H1 (cell line): Measurements from ENCODE around the gene CEP152. TPM values are rescaled to one million over a fixed set of nuclear protein-coding genes. Genes with fewer than 3 reads are reported as not detected.

Experiments used
- CTCF ChIA-PET: fragments of 300-600 bp; sonication (Branson Sonifier 250); formaldehyde crosslinking; loops from one replicate; lab custom pipeline; 2021; ENCODE audit not compliant: partially characterized antibody; lab: Charles Lee
- POLR2A ChIA-PET: fragments of 300-600 bp; sonication (Branson Sonifier 250); formaldehyde crosslinking; loops from one replicate; lab custom pipeline; 2021; ENCODE audit warnings: inconsistent platforms; ENCODE audit not compliant: partially characterized antibody; lab: Charles Lee
- DNase-seq, 2 experiments: peaks; one replicate each; pipeline versions ENCODE4 v3.0.0 to v3.0.0-alpha.2; 2010 to 2022; ENCODE audit warnings: low spot score in 2 of 2, low read depth in 1 of 2, mixed read lengths in 1 of 2
- FAIRE-seq: peaks from 2 replicates; lab custom pipeline; 2011; peaks lifted over from hg19 to GRCh38; lab: Jason Lieb, UNC
- H2AFZ ChIP-seq: 2 replicates; pipeline ENCODE4 v1.8.1; 2012; ENCODE audit warnings: low read length, inconsistent platforms
- H2AK5ac ChIP-seq: 2 replicates; pipeline ENCODE4 v1.6.1; 2013; ENCODE audit warnings: low read depth, low read length
- H2BK120ac ChIP-seq: replicated peaks from 2 replicates; pipeline ENCODE3; 2013; ENCODE audit warnings: low read depth, low read length, inconsistent platforms
- H2BK12ac ChIP-seq: 2 replicates; pipeline ENCODE4 v1.6.1; 2013; ENCODE audit warnings: low read depth, low read length
- H2BK15ac ChIP-seq: 2 replicates; pipeline ENCODE4 v1.6.1; 2013; ENCODE audit warnings: low read length
- H2BK20ac ChIP-seq: 2 replicates; pipeline ENCODE4 v1.6.1; 2013; ENCODE audit warnings: low read length
- H2BK5ac ChIP-seq: 2 replicates; pipeline ENCODE4 v1.6.1; 2013; ENCODE audit warnings: low read depth, low read length
- H3K14ac ChIP-seq: 2 replicates; pipeline ENCODE4 v1.6.1; 2013; ENCODE audit warnings: inconsistent platforms; ENCODE audit not compliant: insufficient read length
- H3K18ac ChIP-seq: 2 replicates; pipeline ENCODE4 v1.6.1; 2013; ENCODE audit warnings: low read length; ENCODE audit errors: extremely low read depth
- H3K23ac ChIP-seq: 2 replicates; pipeline ENCODE4 v1.6.1; 2013; ENCODE audit warnings: inconsistent platforms; ENCODE audit not compliant: insufficient read length
- H3K23me2 ChIP-seq: 2 replicates; pipeline ENCODE4 v1.6.1; 2013; ENCODE audit warnings: low read depth, low read length
- H3K27ac ChIP-seq: 2 replicates; pipeline ENCODE4 v1.6.1; 2011; ENCODE audit warnings: low read depth, low read length, inconsistent platforms
- H3K27me3 ChIP-seq, 4 experiments: replicated peaks in 1 of 4; 1 replicate in 1 of 4; 2 replicates in 3 of 4; pipeline versions ENCODE4 v1.6.1 to v1.8.1; 2011 to 2013; ENCODE audit warnings: low read length in 3 of 4, mild to moderate bottlenecking in 3 of 4, inconsistent platforms in 2 of 4, mixed read lengths in 2 of 4, moderate library complexity in 1 of 4; ENCODE audit not compliant: control insufficient read depth in 3 of 4, insufficient read depth in 3 of 4; ENCODE audit errors: extremely low read depth in 1 of 4
- H3K36me3 ChIP-seq, 4 experiments: 2 replicates each; pipeline versions ENCODE4 v1.6.1 to v1.8.1; 2011 to 2013; ENCODE audit warnings: mild to moderate bottlenecking in 4 of 4, low read length in 3 of 4, moderate library complexity in 2 of 4, control low read depth in 1 of 4, inconsistent platforms in 1 of 4; ENCODE audit not compliant: insufficient read depth in 4 of 4, control insufficient read depth in 2 of 4
- H3K4ac ChIP-seq: replicated peaks from 2 replicates; pipeline ENCODE3; 2013; ENCODE audit warnings: low read length, low read depth, mixed read lengths, inconsistent platforms; ENCODE audit not compliant: insufficient read length
- H3K4me1 ChIP-seq, 4 experiments: replicated peaks in 1 of 4; 1 replicate in 1 of 4; 2 replicates in 3 of 4; pipeline versions ENCODE4 v1.6.1 to v1.8.1; 2011 to 2013; ENCODE audit warnings: low read length in 3 of 4, inconsistent platforms in 2 of 4, mixed read lengths in 1 of 4; ENCODE audit not compliant: insufficient read depth in 4 of 4, control insufficient read depth in 3 of 4
- H3K4me2 ChIP-seq, 2 experiments: 2 replicates each; pipeline versions ENCODE4 v1.6.1 to v1.8.1; 2011 to 2013; ENCODE audit warnings: low read depth in 2 of 2, low read length in 2 of 2, control low read depth in 1 of 2, inconsistent platforms in 1 of 2, mild to moderate bottlenecking in 1 of 2; ENCODE audit not compliant: insufficient read depth in 1 of 2
- H3K4me3 ChIP-seq, 4 experiments: fragments of 200-600, 300-600 bp in 1 of 4; sonication (generic), shearing (Covaris generic), sonication (Bioruptor Twin) in 1 of 4; 2 replicates each; pipeline versions ENCODE4 v1.5.1 to v1.8.1; 2011 to 2016; ENCODE audit warnings: low read length in 4 of 4, low read depth in 3 of 4, control low read depth in 2 of 4, inconsistent platforms in 2 of 4, mild to moderate bottlenecking in 2 of 4, mixed read lengths in 1 of 4, moderate library complexity in 1 of 4; ENCODE audit not compliant: insufficient read depth in 2 of 4; ENCODE audit errors: extremely low read depth in 1 of 4
- H3K56ac ChIP-seq: replicated peaks from 2 replicates; pipeline ENCODE3; 2013; ENCODE audit warnings: low read depth, mild to moderate bottlenecking, mixed read lengths, low read length, inconsistent platforms; ENCODE audit not compliant: insufficient read length
- H3K79me1 ChIP-seq: 2 replicates; pipeline ENCODE4 v1.6.1; 2013; ENCODE audit warnings: low read depth, low read length, control low read depth
- H3K79me2 ChIP-seq, 2 experiments: 2 replicates each; pipeline versions ENCODE4 v1.6.1 to v1.8.1; 2012 to 2013; ENCODE audit warnings: low read length in 2 of 2, mild to moderate bottlenecking in 2 of 2, inconsistent platforms in 1 of 2; ENCODE audit not compliant: insufficient read depth in 2 of 2, control insufficient read depth in 1 of 2
- H3K9ac ChIP-seq, 4 experiments: replicated peaks in 1 of 4; 1 replicate in 1 of 4; 2 replicates in 3 of 4; pipeline versions ENCODE4 v1.6.1 to v1.8.1; 2011 to 2013; ENCODE audit warnings: low read depth in 3 of 4, low read length in 3 of 4, control low read depth in 2 of 4, mild to moderate bottlenecking in 2 of 4, moderate library complexity in 2 of 4, inconsistent platforms in 1 of 4; ENCODE audit errors: extremely low read depth in 1 of 4
- H3K9me3 ChIP-seq, 2 experiments: 2 replicates each; pipeline versions ENCODE4 v1.6.1 to v1.8.1; 2012 to 2013; ENCODE audit warnings: mild to moderate bottlenecking in 2 of 2, moderate library complexity in 2 of 2, control low read depth in 1 of 2, inconsistent platforms in 1 of 2, low read depth in 1 of 2, low read length in 1 of 2, mixed read lengths in 1 of 2; ENCODE audit not compliant: insufficient read depth in 2 of 2
- H4K20me1 ChIP-seq, 2 experiments: replicated peaks in 1 of 2; 2 replicates each; pipeline versions ENCODE3 to v1.8.1; 2011 to 2013; ENCODE audit warnings: inconsistent platforms in 2 of 2, low read length in 2 of 2, mild to moderate bottlenecking in 1 of 2; ENCODE audit not compliant: insufficient read depth in 2 of 2, control insufficient read depth in 1 of 2
- H4K5ac ChIP-seq: 2 replicates; pipeline ENCODE4 v1.6.1; 2013; ENCODE audit warnings: low read length, low read depth, mixed read lengths, inconsistent platforms; ENCODE audit not compliant: insufficient read length
- H4K8ac ChIP-seq: 2 replicates; pipeline ENCODE4 v1.8.0; 2013; ENCODE audit warnings: mild to moderate bottlenecking, moderate library complexity, low read length, inconsistent platforms; ENCODE audit not compliant: insufficient read depth; ENCODE audit errors: extremely low read depth
- H4K91ac ChIP-seq: replicated peaks from 2 replicates; pipeline ENCODE3; 2013; ENCODE audit warnings: low read length, mixed read lengths, inconsistent platforms; ENCODE audit not compliant: insufficient read length
- CEBPB ChIP-seq: IDR thresholded peaks from 2 replicates; pipeline ENCODE4 v1.6.1; 2012; ENCODE audit warnings: low read depth, low read length
- GABPA ChIP-seq: IDR thresholded peaks from 2 replicates; pipeline ENCODE4 v1.6.1; 2011; ENCODE audit warnings: mild to moderate bottlenecking, low read length, moderate library complexity, borderline replicate concordance; ENCODE audit not compliant: insufficient read depth
- SIRT6 ChIP-seq: IDR thresholded peaks from one replicate; pipeline ENCODE4 v1.7.1; 2012; ENCODE audit warnings: low read length, inconsistent platforms
- WGBS, 2 experiments: shearing (Covaris generic) in 1 of 2; methylation state at CpG; one replicate each; pipeline versions ENCODE4 v1.1.6 to v1.1.7; 2013 to 2015; ENCODE audit warnings: low lambda C conversion rate in 2 of 2, mixed read lengths in 2 of 2, inconsistent platforms in 1 of 2, low coverage in 1 of 2, missing lambda C conversion rate in 1 of 2; ENCODE audit not compliant: insufficient replicate concordance in 2 of 2, insufficient coverage in 1 of 2, insufficient read length in 1 of 2; ENCODE audit errors: extremely low coverage in 1 of 2, missing lambda C conversion rate in 1 of 2; 5-methylcytosine and 5-hydroxymethylcytosine counted together
- polyA plus RNA-seq, 7 experiments: library from polyadenylated mRNA; depleted of rRNA in 3 of 7; stranded (reverse) in 5 of 7; unstranded in 2 of 7; fragments of >200 nt in 5 of 7; fragments of 200-250 nt in 2 of 7; gene quantifications; 1 replicate in 5 of 7; 2 replicates in 1 of 7; 4 replicates in 1 of 7; pipeline versions ENCODE4 v1.2.1 to v1.2.3, GENCODE V29; 2011 to 2013; ENCODE audit warnings: missing spikeins in 2 of 7, mixed read lengths in 2 of 7
- total RNA-seq: library from RNA; stranded (reverse); fragmentation: NEBNext Ultra II Directional; extraction: Animal tissue kit (Norgen Biotek cat#: 25700); gene quantifications from 2 replicates; pipeline ENCODE4 v1.2.1, GENCODE V29; 2021

CEP152 gene
- total and polyA plus RNA-seq, 2 of the 8 experiments (the other 6 are each of a cell fraction or from before 2014, with no cell fraction given): 1.4 to 16.2 TPM

- Histone ChIP-seq H3K9ac (no peak overlapping the region), H3K18ac (no peak overlapping the region), H3K23ac (no peak overlapping the region), H2AK5ac (no peak overlapping the region), H2BK20ac (no peak overlapping the region), H2AFZ (no peak overlapping the region), H3K4me2 (no peak overlapping the region), H3K27me3 (no peaks in the 10 kb centered on the region), H3K56ac (no peak overlapping the region), H3K36me3 (no peaks in the 10 kb centered on the region), H2BK15ac (no peak overlapping the region), H3K9me3 (no peaks in the 10 kb centered on the region), H3K4ac (no peak overlapping the region), H3K79me2 (no peaks in the 10 kb centered on the region), H3K27ac (no peak overlapping the region), H3K14ac (no peak overlapping the region), H3K4me3 (no peak overlapping the region), H3K23me2 (no peaks in the 10 kb centered on the region), H4K5ac (no peak overlapping the region), H4K20me1 (no peaks in the 10 kb centered on the region), H3K4me1 (peaks cover 0 to 7% (median 0%) of the 10 kb centered on the region in 4 experiments; a peak in 2 of 7 replicates), H2BK12ac (no peak overlapping the region), H4K91ac (no peak overlapping the region), H2BK120ac (no peak overlapping the region), H3K79me1 (no peaks in the 10 kb centered on the region), H4K8ac (no peak overlapping the region), H2BK5ac (no peak overlapping the region)
- no peak for DNase-seq
- POLR2A ChIA-PET: no interaction called here
- TF ChIP-seq CEBPB: no peak
- no peak for TF ChIP-seq GABPA
- TF ChIP-seq SIRT6: no peak
- FAIRE-seq: no peak
- WGBS, 2 experiments: 86% methylated on average over 1 of the region's 1 CpG; no CpG with 5 or more reads in 1 of the 2 experiments
- CTCF ChIA-PET: no interaction called here
Measured at GRCh38 chr15:48825075-48825474, 14.2 kb upstream of the CEP152 start.
